Left lung (tissue), 10 donors: ENCODE results near the gene KLK11. TPM values are rescaled to one million over a fixed set of nuclear protein-coding genes. Genes with fewer than 3 reads are reported as not detected.

ENCODE experiments used
- ATAC-seq: fragments of 200-7000 bp; cut with Tn5 transposase; one replicate; pipeline ENCODE4 v1.9.1; 2020; ENCODE audit warnings: moderate library complexity
- DNase-seq, 4 donors: peaks; one replicate each; pipeline ENCODE4 v3.0.0-alpha.2; 2013 to 2020
- H3K27ac ChIP-seq, 2 donors: fragments of 200-600 bp; sonication (generic) in 1 of 2; one replicate each; pipeline versions ENCODE4 v1.5.0 to v1.8.0; 2020 to 2021
- H3K27me3 ChIP-seq, 2 donors: fragments of 200-600 bp; sonication (generic) in 1 of 2; one replicate each; pipeline versions ENCODE4 v1.5.0 to v1.8.0; 2020 to 2021
- H3K36me3 ChIP-seq, 2 donors: fragments of 200-600 bp; sonication (generic) in 1 of 2; one replicate each; pipeline versions ENCODE4 v1.5.0 to v1.8.0; 2020 to 2021
- H3K4me1 ChIP-seq, 2 donors: fragments of 200-600 bp; one replicate each; pipeline ENCODE4 v1.8.0; 2021
- H3K4me3 ChIP-seq, 2 donors: fragments of 200-600 bp; sonication (generic) in 1 of 2; one replicate each; pipeline versions ENCODE4 v1.5.0 to v1.8.0; 2020 to 2021; ENCODE audit warnings: mild to moderate bottlenecking in 1 of 2
- H3K9me3 ChIP-seq, 2 donors: fragments of 200-600 bp; sonication (generic) in 1 of 2; one replicate each; pipeline versions ENCODE4 v1.5.0 to v1.8.0; 2020 to 2021
- intact Hi-C, 2 donors: fragments of 100-400 bp; cut with DNase I; formaldehyde crosslinking; loops; one replicate each; pipeline versions ENCODE4 v1.11.2 to v1.14.2; 2022
- polyA plus RNA-seq, 6 donors: library from polyadenylated mRNA; unstranded; fragments of 120-200 nt; gene quantifications; one replicate each; pipeline ENCODE4 v1.2.1, GENCODE V29; 2013; ENCODE audit not compliant: insufficient read length in 6 of 6
- total RNA-seq, 2 donors: library from RNA; stranded (reverse); fragmentation: NEBNext Ultra II Directional; extraction: Animal tissue kit (Norgen Biotek cat#: 25700); gene quantifications; one replicate each; pipeline ENCODE4 v1.2.1, GENCODE V29; 2021
- TF ChIP-seq, protein P1 (sequence below), 2 donors: fragments of 200-600 bp; sonication (generic) in 1 of 2; IDR thresholded peaks; one replicate each; pipeline versions ENCODE4 v1.5.0 to v1.8.0; 2021; ENCODE audit warnings: antibody characterized with exemption in 2 of 2
- donor health status: DM: no; HTN: yes; CAD: no.
- donor health status: DM: no; HTN: no; CAD: no.

Gene KLK11
- total and polyA plus RNA-seq, 8 donors: 1.6 to 7.2 (median 3.7) TPM

DNA sequence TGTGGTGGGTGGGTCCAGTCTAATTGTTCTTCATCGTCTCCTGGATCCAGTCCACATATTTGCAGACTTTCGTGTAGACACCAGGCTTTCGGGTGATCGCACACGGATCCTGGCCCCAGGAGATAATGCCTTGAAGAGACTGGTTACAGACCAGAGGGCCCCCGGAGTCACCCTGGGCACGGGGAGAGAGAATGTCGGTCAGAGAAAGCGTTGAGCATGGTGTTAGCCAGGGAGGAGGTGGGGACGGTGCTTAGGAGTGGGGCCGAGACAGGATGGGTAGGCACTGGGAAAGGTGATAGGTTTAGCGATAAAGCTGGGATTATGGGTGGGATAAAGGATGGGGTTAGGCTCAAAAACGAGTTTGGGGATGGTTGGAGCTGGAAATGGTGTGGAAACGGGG is 3.9 kb downstream of the KLK11 start:
- no peak for DNase-seq
- Histone ChIP-seq H3K9me3 (no peaks in the 10 kb centered on the region), H3K4me1 (no peaks in the 10 kb centered on the region), H3K27me3 (peaks cover 26 to 96% of the 10 kb centered on the region in 2 donors), H3K36me3 (no peaks in the 10 kb centered on the region), H3K27ac (no peak overlapping the region), H3K4me3 (no peak overlapping the region)
- ATAC-seq: no peak
- TF ChIP-seq, protein P1, sequence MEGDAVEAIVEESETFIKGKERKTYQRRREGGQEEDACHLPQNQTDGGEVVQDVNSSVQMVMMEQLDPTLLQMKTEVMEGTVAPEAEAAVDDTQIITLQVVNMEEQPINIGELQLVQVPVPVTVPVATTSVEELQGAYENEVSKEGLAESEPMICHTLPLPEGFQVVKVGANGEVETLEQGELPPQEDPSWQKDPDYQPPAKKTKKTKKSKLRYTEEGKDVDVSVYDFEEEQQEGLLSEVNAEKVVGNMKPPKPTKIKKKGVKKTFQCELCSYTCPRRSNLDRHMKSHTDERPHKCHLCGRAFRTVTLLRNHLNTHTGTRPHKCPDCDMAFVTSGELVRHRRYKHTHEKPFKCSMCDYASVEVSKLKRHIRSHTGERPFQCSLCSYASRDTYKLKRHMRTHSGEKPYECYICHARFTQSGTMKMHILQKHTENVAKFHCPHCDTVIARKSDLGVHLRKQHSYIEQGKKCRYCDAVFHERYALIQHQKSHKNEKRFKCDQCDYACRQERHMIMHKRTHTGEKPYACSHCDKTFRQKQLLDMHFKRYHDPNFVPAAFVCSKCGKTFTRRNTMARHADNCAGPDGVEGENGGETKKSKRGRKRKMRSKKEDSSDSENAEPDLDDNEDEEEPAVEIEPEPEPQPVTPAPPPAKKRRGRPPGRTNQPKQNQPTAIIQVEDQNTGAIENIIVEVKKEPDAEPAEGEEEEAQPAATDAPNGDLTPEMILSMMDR (IDR thresholded peaks at IDR 0.05): no peak
- intact Hi-C loops: loop anchor here in 1 of 2 donors (10.0 kb wide), 1 partner anchor 152 kb away; no protein-coding TSS in a partner anchor

DNA sequence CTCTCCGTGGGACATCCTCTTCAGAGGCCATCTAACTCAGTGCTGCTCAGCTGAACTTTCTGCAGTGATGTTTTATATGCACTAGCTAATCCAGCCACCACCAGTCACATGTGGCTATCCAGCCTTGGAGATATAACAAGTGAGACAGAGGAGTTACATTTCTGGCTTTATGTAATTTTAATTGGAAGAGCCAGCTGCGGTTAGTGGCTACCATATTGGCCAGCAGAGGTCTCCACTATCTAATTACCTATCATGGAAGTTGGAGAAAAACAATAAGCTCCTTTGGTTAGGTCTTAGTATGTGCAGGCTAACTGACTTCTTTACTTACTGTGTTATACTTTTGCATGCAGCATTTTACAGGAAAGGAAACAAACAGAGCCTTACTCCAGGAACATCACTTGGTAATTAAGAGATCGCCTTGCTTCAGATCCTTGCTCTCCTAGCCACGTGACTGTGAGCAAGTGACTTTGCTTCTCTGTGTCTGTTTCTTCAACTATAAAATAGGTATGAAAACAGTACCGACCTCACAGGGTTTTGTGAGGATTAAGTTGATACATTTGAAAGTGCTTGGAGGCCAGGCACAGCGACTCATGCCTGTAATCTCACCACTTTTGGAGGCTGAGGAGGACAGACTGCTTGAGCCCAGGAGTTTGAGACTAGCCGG is 5.3 kb downstream of the KLK11 start:
- Histone ChIP-seq H3K27ac (no peak overlapping the region), H3K4me3 (no peak overlapping the region), H3K4me1 (peaks cover 0 to 4% of the 10 kb centered on the region in 2 donors), H3K36me3 (no peaks in the 10 kb centered on the region), H3K9me3 (no peaks in the 10 kb centered on the region), H3K27me3 (peaks cover 37 to 96% of the 10 kb centered on the region in 2 donors)
- DNase-seq (peak in 1 of 4 donors; percentile 40), ATAC-seq (peak; percentile 62)
- TF ChIP-seq, protein P1 (IDR thresholded peaks at IDR 0.05): peak; percentile 53 to 56
- intact Hi-C loops: loop anchor here in 1 of 2 donors (10.0 kb wide), 1 partner anchor 154 kb away; no protein-coding TSS in a partner anchor

DNA sequence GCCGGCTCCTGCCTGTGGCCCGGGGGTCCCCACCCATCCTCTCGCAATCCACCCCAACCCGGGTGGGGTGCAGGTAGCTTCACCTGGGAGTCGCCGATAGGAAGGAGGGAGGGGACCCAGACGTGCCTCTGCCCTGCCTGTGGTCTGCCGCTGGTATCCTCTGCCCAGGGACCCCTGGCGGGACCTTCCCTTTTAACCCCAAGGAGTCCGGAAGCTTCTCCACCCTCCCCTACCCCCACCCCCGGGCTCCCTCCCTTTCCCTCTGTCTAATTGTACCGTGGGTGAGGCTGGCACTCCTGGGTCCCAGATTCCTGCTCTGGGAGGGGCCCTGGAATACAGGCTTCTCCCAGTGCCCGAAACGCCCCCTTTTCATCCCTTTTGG is 6.9 kb downstream of the KLK11 start, which contains the start of gene KLK10:
Gene KLK10 (minus strand): TSS at position 166 of the 382 bp plus-strand sequence. CDS start 579 bp downstream, outside the sequence.
- intact Hi-C loops: no loop called here
- H3K4me1 ChIP-seq: peaks cover 0 to 4% of the 10 kb centered on the region in 2 donors
- no peaks in the 10 kb centered on the region for H3K9me3 ChIP-seq
- peak within 1 kb of the TSS in 1 of 2 donors; percentile 41 for H3K4me3 ChIP-seq
- no peak within 1 kb of the TSS for H3K27ac ChIP-seq
- ATAC-seq: no peak
- H3K36me3 ChIP-seq: no peaks in the 10 kb centered on the region
- TF ChIP-seq, protein P1 (IDR thresholded peaks at IDR 0.05): no peak
- DNase-seq: no peak
- peaks cover 34 to 96% of the 10 kb centered on the region in 2 donors for H3K27me3 ChIP-seq

DNA sequence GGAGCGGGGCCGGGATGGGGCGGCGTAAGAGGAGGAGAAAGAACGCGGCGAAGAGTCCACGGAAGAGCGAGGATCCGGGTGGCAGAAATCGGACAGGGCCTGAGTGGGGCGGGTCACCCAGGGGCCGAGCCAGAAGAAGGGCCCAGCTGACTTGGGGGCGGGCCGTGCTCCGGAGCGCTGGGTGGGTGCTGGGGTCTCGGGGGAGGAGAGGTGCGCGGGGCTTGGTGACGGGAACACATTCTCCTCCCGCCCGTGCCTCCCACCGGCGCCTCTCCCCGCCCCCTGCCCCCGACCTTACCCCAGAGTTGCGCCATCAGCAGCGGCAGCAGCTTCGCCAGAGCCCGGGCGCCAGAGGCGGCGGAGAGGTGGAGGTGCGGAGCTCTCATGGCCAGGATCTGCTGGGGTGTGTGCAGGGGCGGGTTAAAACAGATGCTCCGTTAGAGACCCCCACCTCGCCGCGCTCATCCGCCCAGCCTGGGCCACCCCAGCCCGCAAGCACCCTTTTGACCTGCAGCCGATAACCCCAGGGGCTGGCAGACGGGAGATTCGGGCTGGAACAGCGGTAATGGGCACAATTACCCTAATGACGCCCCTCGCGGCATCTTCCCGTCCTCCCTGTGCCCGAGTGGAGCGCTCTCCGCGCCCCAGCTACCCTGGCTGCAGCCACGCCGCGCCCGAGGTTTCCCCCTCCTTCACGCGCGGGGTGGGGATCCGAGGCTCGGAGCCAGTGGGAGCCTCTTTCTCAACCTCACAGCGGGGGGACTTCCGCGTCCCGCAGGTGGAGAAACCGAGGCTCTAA is 7.5 kb downstream of the KLK11 start:
- ATAC-seq (peak; percentile 24), DNase-seq (peak in 2 of 4 donors; percentile 30 to 78)
- peaks cover 34 to 96% of the 10 kb centered on the region in 2 donors for H3K27me3 ChIP-seq
- intact Hi-C loops: no loop called here
- H3K27ac ChIP-seq: no peak overlapping the region
- TF ChIP-seq, protein P1 (IDR thresholded peaks at IDR 0.05): no peak
- peak overlapping the region in 1 of 2 donors; percentile 41 for H3K4me3 ChIP-seq
- H3K36me3 ChIP-seq: no peaks in the 10 kb centered on the region
- peaks cover 0 to 4% of the 10 kb centered on the region in 2 donors for H3K4me1 ChIP-seq
- no peaks in the 10 kb centered on the region for H3K9me3 ChIP-seq
